NCI-H2227 (cell line): ENCODE data around the gene TEDC1.

Source experiments
- DNase-seq: peaks from one replicate; lab custom pipeline; 2025; ENCODE audit not compliant: unreplicated experiment; lab: John Stamatoyannopoulos, UW

The TEDC1 gene

GRCh38 chr14:105458010-105458409 lies 33.0 kb upstream of the TEDC1 start:
- no peak for DNase-seq

DNA sequence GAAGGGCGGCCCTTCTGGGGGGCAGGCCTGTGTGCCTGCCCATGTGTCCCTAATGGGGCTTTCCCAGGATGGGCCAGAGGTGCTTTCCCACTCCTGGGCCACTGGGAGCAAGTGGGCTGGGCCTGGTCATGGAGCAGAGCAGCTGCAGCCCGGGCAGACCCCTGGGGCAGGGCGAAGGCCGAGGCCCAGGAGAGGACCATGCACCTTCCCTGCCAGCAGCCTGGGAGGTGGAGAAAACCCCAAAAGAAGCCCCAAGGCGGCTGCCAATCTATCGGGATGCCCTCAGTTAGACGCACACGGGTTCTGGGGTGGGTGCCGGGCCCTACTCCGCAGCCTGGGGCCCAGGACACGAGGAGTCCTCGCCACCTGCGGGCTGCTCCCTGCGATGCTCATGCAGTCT lies 32.5 kb upstream of the TEDC1 start:
- DNase-seq: no peak

- DNase-seq: no peak
Observed at GRCh38 chr14:105460116-105460515, 30.9 kb upstream of the TEDC1 start.

- DNase-seq: no peak
Observed at GRCh38 chr14:105460616-105461015, 30.4 kb upstream of the TEDC1 start.

DNA sequence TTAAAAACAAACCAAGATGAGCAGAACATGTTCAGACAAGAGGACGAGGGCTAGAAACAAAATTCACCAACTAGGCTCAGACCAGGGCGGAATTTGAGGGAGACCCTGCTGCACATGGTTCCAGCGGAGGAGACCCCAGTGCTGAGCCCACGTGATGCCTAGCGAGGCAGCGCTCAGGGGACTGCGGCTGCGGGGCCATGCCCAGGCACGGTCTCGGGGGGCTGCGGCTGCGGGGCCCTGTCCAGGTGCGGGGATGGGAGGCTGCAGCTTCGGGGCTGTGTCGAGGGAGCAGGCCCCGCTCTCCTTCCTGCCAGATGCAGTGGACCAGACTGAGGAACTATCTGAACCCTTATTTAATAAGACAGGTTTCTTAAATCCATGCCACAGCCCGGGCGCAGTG lies 29.1 kb upstream of the TEDC1 start:
- no peak for DNase-seq

DNA sequence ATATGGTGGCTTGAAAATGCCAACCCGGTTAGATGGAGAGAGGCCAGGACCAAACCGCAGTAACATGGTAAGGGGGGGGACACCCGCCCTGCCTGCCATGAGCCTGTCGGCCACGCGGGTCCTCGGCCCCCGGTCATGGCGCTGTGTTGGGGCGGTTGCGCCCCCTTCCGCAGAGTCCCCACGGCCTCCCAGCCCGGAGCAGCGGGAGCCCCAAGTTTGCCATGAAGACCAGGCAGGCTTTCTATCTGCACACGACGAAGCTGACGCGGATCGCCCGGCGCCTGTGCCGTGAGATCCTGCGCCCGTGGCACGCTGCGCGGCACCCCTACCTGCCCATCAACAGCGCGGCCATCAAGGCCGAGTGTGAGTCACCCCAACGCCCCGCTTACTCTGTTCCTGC lies 26.5 kb upstream of the TEDC1 start:
- no peak for DNase-seq

DNA sequence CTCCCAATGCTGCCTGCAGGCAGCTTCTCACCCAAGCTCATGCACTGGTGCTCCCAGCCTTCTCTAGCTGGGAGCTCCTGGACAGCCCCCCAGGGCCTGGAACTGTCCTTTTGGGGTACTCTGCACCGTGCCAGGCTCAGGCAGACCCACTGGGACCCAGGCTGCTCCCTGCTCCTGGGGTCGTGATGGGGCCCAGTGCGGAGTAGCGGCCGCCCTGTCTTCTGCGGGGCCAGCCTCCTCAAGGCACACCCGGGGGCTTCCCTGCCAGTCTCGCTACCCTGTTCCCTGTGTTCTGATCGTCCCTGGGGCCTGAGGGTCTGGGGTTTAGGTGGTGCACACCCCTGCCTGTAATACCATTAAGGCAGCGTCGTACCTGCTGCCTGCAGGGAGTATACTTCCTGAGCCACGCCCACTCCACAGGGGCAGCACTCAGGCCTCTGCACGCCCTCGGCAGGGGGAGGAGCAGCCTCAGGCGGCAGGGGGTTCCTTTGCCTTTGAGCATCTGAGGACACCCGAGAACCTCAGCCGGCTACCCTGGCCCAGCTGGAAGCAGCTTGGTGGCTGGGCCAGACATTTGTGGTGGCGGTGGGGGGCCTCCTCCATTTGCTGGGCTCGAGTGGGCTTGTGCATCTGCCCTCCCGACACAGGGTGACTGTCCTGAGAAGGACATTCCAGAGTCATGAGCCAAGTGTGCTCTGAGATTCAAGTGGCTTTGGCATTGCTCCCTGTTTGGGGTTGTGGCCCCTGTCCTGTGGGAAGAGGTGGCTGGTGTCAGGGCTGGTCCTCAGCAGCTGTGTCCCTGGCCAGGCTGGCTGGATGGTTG lies 25.6 kb upstream of the TEDC1 start:
- DNase-seq: no peak

DNA sequence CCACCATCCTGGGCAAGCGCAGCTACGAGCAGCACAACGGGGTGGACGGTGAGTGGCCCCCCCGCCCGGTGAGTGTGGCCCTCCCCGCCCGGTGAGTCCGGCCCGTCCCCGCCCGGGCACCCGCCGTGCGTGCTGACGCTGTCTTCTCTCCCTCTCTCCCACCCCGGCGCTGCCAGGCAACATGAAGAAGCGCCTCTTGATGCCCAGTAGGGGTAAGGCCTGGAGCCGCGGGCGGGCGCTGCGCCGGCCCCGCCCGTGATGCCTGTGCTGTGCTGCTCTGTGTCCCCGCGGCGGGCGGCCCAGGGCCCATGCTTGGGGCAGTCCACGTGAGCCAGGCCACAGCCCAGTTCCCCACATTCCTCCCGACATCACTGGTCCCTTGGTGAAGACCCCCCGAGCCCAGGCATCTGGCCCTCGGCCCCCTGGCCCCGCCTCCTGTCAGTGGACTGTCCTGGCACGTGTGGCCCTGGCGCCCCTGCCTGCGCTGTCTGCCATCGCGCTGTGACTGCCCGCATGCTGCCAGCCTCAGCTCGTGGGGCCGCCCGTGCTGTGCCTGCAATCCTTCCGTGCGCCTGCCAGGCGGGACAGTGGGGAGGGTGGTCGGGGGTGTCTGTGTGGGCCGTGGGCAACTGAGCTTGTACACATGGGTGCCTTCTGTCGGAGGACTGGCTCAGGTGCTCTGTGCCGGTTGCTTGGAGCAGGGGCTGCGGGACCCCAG lies 24.4 kb upstream of the TEDC1 start:
- DNase-seq: no peak

- DNase-seq: no peak
Observed at GRCh38 chr14:105467249-105467941, 23.7 kb upstream of the TEDC1 start.

GRCh38 chr14:105467942-105468471 lies 23.0 kb upstream of the TEDC1 start:
- no peak for DNase-seq

- DNase-seq: no peak
Observed at GRCh38 chr14:105468621-105469241, 22.3 kb upstream of the TEDC1 start.

- DNase-seq: no peak
Observed at GRCh38 chr14:105469456-105470349, 21.3 kb upstream of the TEDC1 start.

DNA sequence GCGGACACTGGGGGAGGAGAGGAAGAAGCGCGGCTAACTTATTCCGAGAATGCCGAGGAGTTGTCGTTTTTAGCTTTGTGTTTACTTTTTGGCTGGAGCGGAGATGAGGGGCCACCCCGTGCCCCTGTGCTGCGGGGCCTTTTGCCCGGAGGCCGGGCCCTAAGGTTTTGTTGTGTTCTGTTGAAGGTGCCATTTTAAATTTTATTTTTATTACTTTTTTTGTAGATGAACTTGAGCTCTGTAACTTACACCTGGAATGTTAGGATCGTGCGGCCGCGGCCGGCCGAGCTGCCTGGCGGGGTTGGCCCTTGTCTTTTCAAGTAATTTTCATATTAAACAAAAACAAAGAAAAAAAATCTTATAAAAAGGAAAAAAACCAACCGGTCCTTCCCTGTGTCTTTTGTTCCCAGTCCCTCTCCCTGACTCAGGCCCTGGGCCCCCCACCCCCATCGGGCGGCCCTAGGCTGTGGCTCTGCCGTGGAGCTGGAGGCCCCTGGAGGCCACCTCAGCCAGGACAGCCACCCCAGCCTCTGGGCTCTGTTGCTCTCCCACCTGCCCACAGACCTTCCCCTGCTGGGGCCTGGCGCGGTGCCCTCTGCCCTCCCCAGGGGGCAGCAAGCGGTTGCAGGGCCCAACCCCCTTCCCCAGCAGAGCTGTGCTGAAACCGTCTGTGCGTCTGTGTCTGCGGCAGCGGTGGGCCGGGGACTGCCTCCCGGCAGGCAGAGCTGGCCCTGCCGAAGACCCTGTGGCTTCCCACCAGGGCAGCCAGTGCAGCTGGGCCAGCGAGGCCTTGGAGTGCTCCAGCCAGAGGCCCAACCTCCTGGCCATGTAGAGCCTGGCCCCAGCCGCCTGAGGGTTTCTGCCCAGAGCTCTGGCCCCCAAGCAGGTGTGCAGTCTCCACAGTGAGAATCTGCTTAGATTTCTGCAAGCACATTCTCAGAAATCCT lies 20.4 kb upstream of the TEDC1 start:
- DNase-seq: no peak

DNA sequence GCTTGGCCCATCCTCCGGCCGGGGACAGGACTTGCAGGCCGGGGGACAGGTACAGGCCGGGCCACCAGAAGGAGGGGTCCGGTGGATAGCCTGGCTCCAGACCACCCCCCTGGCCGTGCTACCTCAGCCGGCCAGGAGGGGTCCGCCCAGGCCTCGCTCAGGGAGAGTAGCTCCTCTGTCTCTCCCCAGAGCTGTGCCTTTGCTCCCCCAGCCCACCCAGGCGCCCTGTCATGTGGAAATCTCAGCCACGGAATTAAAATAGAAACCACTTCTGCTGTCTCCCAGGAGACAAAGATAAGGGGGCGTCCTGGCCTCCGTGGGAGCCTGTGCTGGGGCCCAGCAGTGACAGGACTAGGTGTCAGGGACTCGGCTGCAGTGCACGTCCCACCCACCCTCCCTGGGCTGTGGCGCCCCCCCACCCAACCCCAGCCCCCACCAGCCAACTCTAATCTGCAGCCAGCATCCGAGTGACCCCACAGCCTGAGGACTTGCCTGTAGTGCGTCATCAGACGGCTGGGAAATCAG lies 19.7 kb upstream of the TEDC1 start:
- DNase-seq: peak; percentile 45

- no peak for DNase-seq
Observed at GRCh38 chr14:105471823-105472485, 19.1 kb upstream of the TEDC1 start.

DNA sequence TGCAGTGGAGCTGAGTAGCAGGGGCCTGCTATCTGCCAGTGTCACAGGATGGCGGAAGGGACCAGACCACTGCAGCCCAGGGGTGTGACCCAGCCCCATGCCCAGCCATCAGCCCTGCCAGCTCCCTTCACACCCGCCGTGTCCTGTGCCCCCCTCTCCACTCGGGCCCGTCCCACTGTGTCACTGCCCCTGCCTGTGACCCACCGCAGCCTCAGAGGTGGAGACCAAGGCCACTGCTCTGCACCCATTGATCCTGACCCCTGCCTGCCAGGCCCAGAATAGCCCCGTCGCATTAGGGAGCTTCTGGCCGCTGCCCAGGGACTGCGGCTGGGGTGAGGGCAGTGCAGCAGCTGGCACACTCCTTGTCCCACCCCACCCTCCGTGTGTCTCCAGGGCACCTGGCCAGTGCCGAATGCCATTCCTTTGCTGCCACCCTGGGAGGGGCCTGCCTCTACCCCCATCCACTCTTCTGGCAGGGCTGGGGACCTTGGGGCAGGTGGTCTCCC lies 18.5 kb upstream of the TEDC1 start:
- DNase-seq: no peak

DNA sequence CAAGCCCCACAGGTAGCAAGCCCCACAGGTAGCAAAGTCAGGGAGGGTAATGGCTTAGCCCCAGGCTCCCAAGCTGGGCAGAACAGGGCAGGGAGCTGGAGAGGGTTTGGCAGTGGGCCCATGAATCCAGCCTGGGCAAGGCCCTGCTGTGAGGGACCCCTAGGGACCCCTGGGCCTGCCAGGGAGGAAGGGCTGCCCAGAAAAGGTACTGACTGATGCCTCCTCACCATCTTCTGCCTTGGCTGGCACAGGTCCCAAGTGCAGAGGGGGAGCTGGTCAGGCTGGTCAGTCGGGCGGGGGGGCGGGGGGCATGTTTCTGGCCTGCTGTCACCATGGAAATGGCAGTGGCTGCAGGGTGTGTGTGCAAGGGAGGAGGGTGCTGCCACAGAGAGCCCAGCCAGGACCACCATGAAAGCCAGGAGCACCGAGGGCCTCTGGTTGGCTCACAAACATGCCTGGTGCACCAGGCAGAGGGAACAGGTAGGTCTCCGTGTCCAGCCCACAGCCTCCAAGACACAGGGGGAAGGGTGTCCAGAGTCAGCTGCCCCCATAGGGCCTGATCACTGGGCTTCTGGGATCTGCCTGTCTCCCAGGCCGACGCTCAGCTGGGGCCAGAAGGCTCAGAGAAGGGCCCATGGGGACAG lies 17.9 kb upstream of the TEDC1 start:
- no peak for DNase-seq
